ENCODE measurements around the gene HCK. TPM values are rescaled to one million over a fixed set of nuclear protein-coding genes. Genes with fewer than 3 reads are reported as not detected.

Gene HCK
- total RNA-seq, 1 donor from 2014 or later, result not detected

DNA sequence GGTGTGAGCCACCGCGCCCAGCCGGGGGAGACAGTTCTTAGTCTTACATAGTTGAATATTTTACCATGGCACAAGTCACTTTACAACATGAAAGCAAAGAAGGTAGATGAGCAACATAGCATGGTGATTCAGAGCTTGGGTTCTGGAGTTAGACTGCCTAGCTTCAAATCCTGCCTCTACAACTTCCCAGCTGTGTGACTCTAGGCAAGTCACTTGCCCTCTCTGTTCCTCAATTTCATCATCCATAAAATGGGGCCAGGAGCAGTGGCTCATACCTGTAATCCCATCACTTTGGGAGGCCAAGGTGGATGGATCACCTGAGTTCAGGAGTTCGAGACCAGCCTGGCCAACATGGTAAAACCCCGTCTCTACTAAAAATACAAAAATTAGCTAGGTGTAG lies 26.3 kb downstream of the HCK start:
- Mint-ChIP-seq H3K27me3 (ENCODE audit: low read depth) (peaks cover 45% of the 10 kb centered on the region), H3K4me3 (no peak overlapping the region), H3K4me1 (peaks cover 6% of the 10 kb centered on the region), H3K27ac (ENCODE audit: unreplicated experiment) (no peak overlapping the region), H3K9me3 (no peaks in the 10 kb centered on the region), H3K36me3 (ENCODE audit: low read depth) (no peaks in the 10 kb centered on the region)
- TF ChIP-seq, protein P1, sequence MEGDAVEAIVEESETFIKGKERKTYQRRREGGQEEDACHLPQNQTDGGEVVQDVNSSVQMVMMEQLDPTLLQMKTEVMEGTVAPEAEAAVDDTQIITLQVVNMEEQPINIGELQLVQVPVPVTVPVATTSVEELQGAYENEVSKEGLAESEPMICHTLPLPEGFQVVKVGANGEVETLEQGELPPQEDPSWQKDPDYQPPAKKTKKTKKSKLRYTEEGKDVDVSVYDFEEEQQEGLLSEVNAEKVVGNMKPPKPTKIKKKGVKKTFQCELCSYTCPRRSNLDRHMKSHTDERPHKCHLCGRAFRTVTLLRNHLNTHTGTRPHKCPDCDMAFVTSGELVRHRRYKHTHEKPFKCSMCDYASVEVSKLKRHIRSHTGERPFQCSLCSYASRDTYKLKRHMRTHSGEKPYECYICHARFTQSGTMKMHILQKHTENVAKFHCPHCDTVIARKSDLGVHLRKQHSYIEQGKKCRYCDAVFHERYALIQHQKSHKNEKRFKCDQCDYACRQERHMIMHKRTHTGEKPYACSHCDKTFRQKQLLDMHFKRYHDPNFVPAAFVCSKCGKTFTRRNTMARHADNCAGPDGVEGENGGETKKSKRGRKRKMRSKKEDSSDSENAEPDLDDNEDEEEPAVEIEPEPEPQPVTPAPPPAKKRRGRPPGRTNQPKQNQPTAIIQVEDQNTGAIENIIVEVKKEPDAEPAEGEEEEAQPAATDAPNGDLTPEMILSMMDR (conservative IDR thresholded peaks at IDR 0.05), result no peak
- DNase-seq (ENCODE audit: low read depth, low spot score), result no peak

DNA sequence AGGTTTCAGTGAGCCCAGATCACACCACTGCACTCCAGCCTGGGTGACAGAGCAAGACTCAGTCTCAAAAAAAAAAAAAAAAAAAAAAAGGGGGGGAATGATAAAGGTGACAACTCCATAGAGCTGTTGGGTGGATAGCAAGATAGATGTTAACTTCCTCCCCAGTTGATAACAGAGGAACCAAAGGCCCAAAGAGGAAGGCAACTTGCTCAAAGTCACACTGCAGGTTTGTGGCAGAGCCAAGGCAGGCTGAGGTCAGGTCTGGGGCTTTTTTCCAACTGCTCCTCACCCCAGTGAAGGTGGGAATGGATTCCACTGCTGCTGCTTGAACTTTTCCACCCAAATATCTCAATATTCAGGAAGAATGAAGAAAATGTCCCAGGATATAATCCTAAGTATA lies 26.7 kb downstream of the HCK start:
- Mint-ChIP-seq H3K9me3 (no peaks in the 10 kb centered on the region), H3K36me3 (ENCODE audit: low read depth) (no peaks in the 10 kb centered on the region), H3K4me3 (no peak overlapping the region), H3K4me1 (peaks cover 6% of the 10 kb centered on the region), H3K27ac (ENCODE audit: unreplicated experiment) (no peak overlapping the region), H3K27me3 (ENCODE audit: low read depth) (peaks cover 45% of the 10 kb centered on the region)
- DNase-seq (ENCODE audit: low read depth, low spot score), result no peak
- TF ChIP-seq, protein P1 (conservative IDR thresholded peaks at IDR 0.05), result no peak

DNA sequence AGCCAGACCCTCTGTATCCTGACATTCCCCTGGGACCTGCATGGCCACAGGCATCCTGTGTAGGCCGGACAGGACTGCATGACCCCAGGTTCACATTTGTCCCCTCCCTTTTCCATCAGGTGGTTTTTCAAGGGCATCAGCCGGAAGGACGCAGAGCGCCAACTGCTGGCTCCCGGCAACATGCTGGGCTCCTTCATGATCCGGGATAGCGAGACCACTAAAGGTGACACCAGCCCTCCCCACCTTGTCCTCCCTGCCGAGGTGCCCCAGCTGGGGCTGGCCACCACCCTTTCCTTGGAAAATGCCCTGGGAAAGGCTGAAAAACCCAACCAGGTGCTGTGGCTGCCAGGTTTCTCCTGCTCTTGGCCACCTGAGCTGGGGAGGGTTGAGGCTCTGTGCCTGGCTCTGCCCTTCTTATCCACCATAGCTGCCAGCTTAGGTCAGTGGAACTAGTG lies 27.6 kb downstream of the HCK start:
- TF ChIP-seq, protein P1 (conservative IDR thresholded peaks at IDR 0.05), result no peak
- Mint-ChIP-seq H3K36me3 (ENCODE audit: low read depth) (no peaks in the 10 kb centered on the region), H3K4me3 (no peak overlapping the region), H3K27ac (ENCODE audit: unreplicated experiment) (no peak overlapping the region), H3K27me3 (ENCODE audit: low read depth) (peaks cover 45% of the 10 kb centered on the region), H3K9me3 (no peaks in the 10 kb centered on the region), H3K4me1 (peaks cover 6% of the 10 kb centered on the region)
- no peak for DNase-seq (ENCODE audit: low read depth, low spot score)

DNA sequence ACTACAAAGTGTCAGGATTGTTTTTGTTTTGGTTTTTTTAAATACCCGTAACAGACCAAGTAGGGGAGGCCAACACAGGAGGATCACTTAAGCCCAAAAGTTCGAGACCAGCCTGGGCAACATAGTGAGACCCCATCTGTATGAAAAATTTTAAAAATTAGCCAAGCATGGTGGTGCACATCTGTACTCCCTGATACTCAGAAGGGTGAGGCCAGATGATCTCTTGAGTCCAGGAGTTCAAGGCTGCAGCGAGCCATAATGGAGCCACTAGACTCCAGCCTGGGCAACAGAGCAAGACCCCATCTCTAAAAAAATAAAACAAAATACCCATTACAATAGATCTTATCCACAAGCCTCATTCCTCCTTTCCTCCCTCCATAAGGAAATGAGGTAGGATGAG lies 28.7 kb downstream of the HCK start:
- no peak for DNase-seq (ENCODE audit: low read depth, low spot score)
- Mint-ChIP-seq H3K27me3 (ENCODE audit: low read depth) (peaks cover 42% of the 10 kb centered on the region), H3K36me3 (ENCODE audit: low read depth) (no peaks in the 10 kb centered on the region), H3K4me1 (peaks cover 6% of the 10 kb centered on the region), H3K9me3 (no peaks in the 10 kb centered on the region), H3K27ac (ENCODE audit: unreplicated experiment) (no peak overlapping the region), H3K4me3 (no peak overlapping the region)
- TF ChIP-seq, protein P1 (conservative IDR thresholded peaks at IDR 0.05), result no peak

DNA sequence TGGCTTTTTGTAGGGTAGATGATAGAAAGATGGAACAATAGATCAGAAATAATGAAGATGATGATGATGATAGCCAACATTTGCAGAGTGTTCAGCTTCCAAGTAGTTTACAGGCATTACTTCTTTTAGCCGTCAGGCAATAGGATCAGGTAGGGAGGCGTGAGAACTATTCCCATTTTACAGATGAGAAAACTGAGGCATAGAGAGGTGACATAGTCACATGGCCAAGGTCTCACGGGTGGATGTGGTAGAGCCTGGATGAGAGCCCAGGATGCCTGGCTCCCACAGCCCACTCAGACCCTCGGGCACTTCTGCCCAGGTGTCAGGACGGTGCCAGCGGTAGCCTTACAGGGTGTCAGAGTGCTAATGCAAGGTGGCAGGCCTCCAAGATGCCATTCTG lies 31.4 kb downstream of the HCK start:
- TF ChIP-seq, protein P1 (conservative IDR thresholded peaks at IDR 0.05), result no peak
- Mint-ChIP-seq H3K4me3 (no peak overlapping the region), H3K4me1 (peaks cover 6% of the 10 kb centered on the region), H3K9me3 (no peaks in the 10 kb centered on the region), H3K36me3 (ENCODE audit: low read depth) (no peaks in the 10 kb centered on the region), H3K27ac (ENCODE audit: unreplicated experiment) (no peak overlapping the region), H3K27me3 (ENCODE audit: low read depth) (peaks cover 28% of the 10 kb centered on the region)
- no peak for DNase-seq (ENCODE audit: low read depth, low spot score)

DNA sequence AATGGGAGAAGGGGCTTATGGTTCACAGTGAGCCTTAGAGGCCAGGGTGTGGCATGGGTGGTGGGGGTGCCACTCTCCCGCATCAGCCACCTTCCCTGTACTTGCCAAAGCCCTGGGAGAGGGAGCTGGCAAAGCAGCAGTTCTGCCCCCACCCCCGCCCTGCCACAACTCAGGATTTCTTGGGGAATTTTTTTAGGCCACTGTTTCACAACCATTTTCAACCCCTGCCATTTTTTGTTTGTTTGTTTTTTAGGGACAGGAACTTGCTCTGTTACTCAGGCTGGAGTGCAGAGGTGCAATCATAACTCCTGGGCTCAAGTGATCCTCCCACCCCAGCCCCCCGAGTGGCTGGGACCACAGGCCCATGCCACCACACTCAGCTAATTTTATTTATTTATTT lies 35.0 kb downstream of the HCK start:
- no peak for DNase-seq (ENCODE audit: low read depth, low spot score)
- no peak overlapping the region for H3K27ac Mint-ChIP-seq (ENCODE audit: unreplicated experiment)
- H3K4me3 Mint-ChIP-seq, result no peak overlapping the region
- peaks cover 18% of the 10 kb centered on the region for H3K27me3 Mint-ChIP-seq (ENCODE audit: low read depth)
- H3K4me1 Mint-ChIP-seq, result peaks cover 18% of the 10 kb centered on the region
- TF ChIP-seq, protein P1 (conservative IDR thresholded peaks at IDR 0.05), result no peak
- no peaks in the 10 kb centered on the region for H3K36me3 Mint-ChIP-seq (ENCODE audit: low read depth)
- H3K9me3 Mint-ChIP-seq, result no peaks in the 10 kb centered on the region
